Endothelial cell of umbilical vein (primary cell): ENCODE measurements around the gene PLEKHG7. TPM values are rescaled to one million over a fixed set of nuclear protein-coding genes. Genes with fewer than 3 reads are reported as not detected.

Experiments used
- BruUV-seq: library from RNA; stranded (reverse); fragments of 400-500 nt; replicated peaks from 2 replicates; lab custom pipeline; 2021; lab: Mats Ljungman, UMichigan
- CTCF ChIA-PET: fragments of 300-600, 350-600 bp; sonication (Branson Sonifier 250); formaldehyde crosslinking; loops from one replicate; lab custom pipeline; 2021; ENCODE audit warnings: antibody characterized with exemption, inconsistent platforms; lab: Charles Lee
- POLR2A ChIA-PET: fragments of 300-600, 350-600 bp; sonication (Branson Sonifier 250); formaldehyde crosslinking; loops from one replicate; lab custom pipeline; 2021; ENCODE audit warnings: antibody characterized with exemption, inconsistent platforms; lab: Charles Lee
- DNase-seq: peaks from one replicate; pipeline ENCODE4 v3.0.0-alpha.2; 2011; ENCODE audit warnings: low read depth, low spot score
- FAIRE-seq: peaks from 2 replicates; lab custom pipeline; 2011; peaks lifted over from hg19 to GRCh38; lab: Jason Lieb, UNC
- H2AFZ ChIP-seq: 2 replicates; pipeline ENCODE4 v1.6.0; 2012; ENCODE audit warnings: low read depth, low read length, control low read depth, inconsistent platforms
- H3K27ac ChIP-seq: 2 replicates; pipeline ENCODE4 v1.5.1; 2011; ENCODE audit warnings: low read depth, mild to moderate bottlenecking, control low read depth, low read length, moderate library complexity; ENCODE audit not compliant: insufficient read depth
- H3K27me3 ChIP-seq, 2 experiments: 2 replicates each; pipeline versions ENCODE4 v1.6.0 to v1.6.1; 2011; ENCODE audit warnings: low read length in 2 of 2, mixed read lengths in 1 of 2; ENCODE audit not compliant: control insufficient read depth in 2 of 2, insufficient read depth in 2 of 2
- H3K36me3 ChIP-seq, 2 experiments: 2 replicates in 1 of 2; 3 replicates in 1 of 2; pipeline ENCODE4 v1.5.1; 2011; ENCODE audit warnings: low read length in 2 of 2, mild to moderate bottlenecking in 1 of 2, moderate library complexity in 1 of 2; ENCODE audit not compliant: control insufficient read depth in 2 of 2, insufficient read depth in 2 of 2; ENCODE audit errors: extremely low read depth in 1 of 2
- H3K4me1 ChIP-seq: 3 replicates; pipeline ENCODE4 v1.5.1; 2011; ENCODE audit warnings: mild to moderate bottlenecking, low read length; ENCODE audit not compliant: control insufficient read depth, insufficient read depth; ENCODE audit errors: extremely low read depth
- H3K4me2 ChIP-seq: 2 replicates; pipeline ENCODE4 v1.6.1; 2011; ENCODE audit warnings: low read length, control low read depth, mixed read lengths; ENCODE audit not compliant: insufficient read depth
- H3K4me3 ChIP-seq, 3 experiments: fragments of 200-600 bp in 1 of 3; sonication (generic), shearing (Covaris generic) in 1 of 3; replicated peaks in 1 of 3; 2 replicates each; pipeline ENCODE4 v1.5.1; 2011 to 2016; ENCODE audit warnings: control low read depth in 3 of 3, low read length in 3 of 3, mild to moderate bottlenecking in 2 of 3, inconsistent platforms in 1 of 3, low read depth in 1 of 3, moderate library complexity in 1 of 3; ENCODE audit not compliant: insufficient read depth in 1 of 3
- H3K79me2 ChIP-seq: 2 replicates; pipeline ENCODE4 v1.6.0; 2012; ENCODE audit warnings: low read length, inconsistent platforms; ENCODE audit not compliant: control insufficient read depth, insufficient read depth
- H3K9ac ChIP-seq: replicated peaks from 2 replicates; pipeline ENCODE3; 2011; ENCODE audit warnings: low read length, control low read depth; ENCODE audit not compliant: insufficient read depth; ENCODE audit errors: extremely low read depth
- H3K9me1 ChIP-seq: replicated peaks from 3 replicates; pipeline ENCODE4 v1.6.0; 2011; ENCODE audit warnings: mild to moderate bottlenecking, low read length; ENCODE audit not compliant: control insufficient read depth, insufficient read depth; ENCODE audit errors: extremely low read depth
- H3K9me3 ChIP-seq: replicated peaks from 2 replicates; pipeline ENCODE4 v1.5.1; 2012; ENCODE audit warnings: low read length, inconsistent platforms; ENCODE audit not compliant: control insufficient read depth, insufficient read depth
- H4K20me1 ChIP-seq: replicated peaks from 2 replicates; pipeline ENCODE3; 2011; ENCODE audit warnings: mild to moderate bottlenecking, low read length; ENCODE audit not compliant: control insufficient read depth, insufficient read depth; ENCODE audit errors: extremely low read depth
- EZH2 ChIP-seq: IDR thresholded peaks from 2 replicates; pipeline ENCODE4 v1.6.1; 2012; ENCODE audit warnings: borderline replicate concordance, low read depth, mild to moderate bottlenecking, moderate library complexity, low read length, inconsistent platforms; ENCODE audit not compliant: severe bottlenecking
- FOS ChIP-seq: IDR thresholded peaks from 2 replicates; pipeline ENCODE4 v1.6.1; 2011; ENCODE audit warnings: mild to moderate bottlenecking, low read length, moderate library complexity, borderline replicate concordance; ENCODE audit not compliant: insufficient read depth
- GATA2 ChIP-seq: IDR thresholded peaks from 2 replicates; pipeline ENCODE4 v1.7.0; 2011; ENCODE audit warnings: low read depth, mild to moderate bottlenecking, moderate library complexity, mixed read lengths, low read length; ENCODE audit not compliant: insufficient read length, insufficient read depth
- JUN ChIP-seq: IDR thresholded peaks from 2 replicates; pipeline ENCODE4 v1.6.1; 2011; ENCODE audit warnings: borderline replicate concordance, low read depth; ENCODE audit not compliant: insufficient read length, insufficient read depth
- MYC ChIP-seq: IDR thresholded peaks from one replicate; pipeline ENCODE4 v1.6.1; 2011; ENCODE audit warnings: mild to moderate bottlenecking, low read depth, low read length
- POLR2A ChIP-seq: IDR thresholded peaks from 2 replicates; pipeline ENCODE4 v1.6.1; 2012; ENCODE audit warnings: low read depth, mild to moderate bottlenecking, control low read depth, low read length
- POLR2AphosphoS5 ChIP-seq: IDR thresholded peaks from 2 replicates; pipeline ENCODE4 v1.6.1; 2012; ENCODE audit warnings: low read depth, mild to moderate bottlenecking, control low read depth, low read length, moderate library complexity; ENCODE audit not compliant: insufficient read depth
- dilution Hi-C: fragments of 300-500 bp; cut with MboI; formaldehyde crosslinking; loops from one replicate; pipeline ENCODE4 v1.15.0; 2019; ENCODE audit warnings: low sequenced_read_pairs; ENCODE audit not compliant: extremely low pct_ligation_motif_present
- intact Hi-C: fragments of 100-400 bp; cut with micrococcal nuclease; formaldehyde crosslinking; loops from one replicate; pipeline ENCODE4 v1.10.0; 2022
- polyA plus RNA-seq, 4 experiments: library from polyadenylated mRNA; depleted of rRNA in 3 of 4; stranded (reverse) in 3 of 4; unstranded in 1 of 4; fragments of >200 nt; gene quantifications; 2 replicates each; pipeline versions ENCODE4 v1.2.1 to v1.2.3, GENCODE V29; 2011 to 2012; ENCODE audit warnings: missing spikeins in 1 of 4
- total RNA-seq: library from RNA; stranded (reverse); gene quantifications from 2 replicates; pipeline ENCODE4 v1.2.3, GENCODE V29; 2021
- TF ChIP-seq, protein P1 (sequence below): IDR thresholded peaks from 2 replicates; pipeline ENCODE4 v1.6.1; 2011; ENCODE audit not compliant: insufficient read depth, insufficient read length
- TF ChIP-seq, protein P2 (sequence below), 2 donors: IDR thresholded peaks; 1 replicate in 1 of 2; 2 replicates in 1 of 2; pipeline ENCODE4 v1.5.1; 2011; ENCODE audit warnings: low read length in 2 of 2, mild to moderate bottlenecking in 2 of 2, moderate library complexity in 2 of 2, control low read depth in 1 of 2, inconsistent platforms in 1 of 2, low read depth in 1 of 2; ENCODE audit not compliant: insufficient read depth in 1 of 2; ENCODE audit errors: extremely low read depth in 1 of 2

PLEKHG7 gene
- total and polyA plus RNA-seq, 2 donors (not counting 3 experiments of a cell fraction or from before 2014, with no cell fraction given) = not detected

DNA sequence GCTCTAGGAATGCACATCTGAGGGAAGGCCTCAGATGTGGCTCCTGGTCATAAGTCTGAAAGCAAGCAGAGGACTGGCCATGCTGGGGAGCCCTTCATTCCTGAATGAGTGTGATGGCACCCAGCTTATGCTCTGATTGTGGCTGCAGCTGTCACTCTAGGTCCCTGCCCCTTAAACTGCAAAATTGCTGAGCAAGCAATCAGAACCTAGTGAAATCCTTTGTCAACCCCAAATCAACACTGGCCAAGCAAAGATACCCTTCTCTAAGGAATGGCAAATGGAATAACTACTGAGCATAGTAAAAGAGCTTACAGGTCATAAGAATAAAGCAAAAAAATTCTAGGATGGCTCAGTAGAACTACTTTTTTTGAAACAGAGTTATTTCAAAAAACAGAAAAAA is 4.3 kb upstream of the PLEKHG7 start:
- no peak overlapping the region for H2AFZ ChIP-seq
- H3K9me3 ChIP-seq = no peaks in the 10 kb centered on the region
- H3K4me2 ChIP-seq = no peak overlapping the region
- FAIRE-seq (no peak), DNase-seq (no peak)
- intact Hi-C loops (no loop called here), dilution Hi-C loops (no loop called here)
- H3K9ac ChIP-seq = no peak overlapping the region
- ChIA-PET POLR2A (no interaction called here), CTCF (no interaction called here)
- no TSS peak for BruUV-seq
- no peaks in the 10 kb centered on the region for H3K9me1 ChIP-seq
- no peaks in the 10 kb centered on the region for H4K20me1 ChIP-seq
- H3K4me1 ChIP-seq = no peaks in the 10 kb centered on the region
- no peaks in the 10 kb centered on the region for H3K36me3 ChIP-seq
- H3K27me3 ChIP-seq = peaks cover 0 to 2% of the 10 kb centered on the region in 2 experiments
- TF ChIP-seq JUN (no peak), GATA2 (no peak), MYC (no peak), EZH2 (no peak), FOS (no peak), POLR2A (no peak), POLR2AphosphoS5 (no peak)
- TF ChIP-seq, protein P1, sequence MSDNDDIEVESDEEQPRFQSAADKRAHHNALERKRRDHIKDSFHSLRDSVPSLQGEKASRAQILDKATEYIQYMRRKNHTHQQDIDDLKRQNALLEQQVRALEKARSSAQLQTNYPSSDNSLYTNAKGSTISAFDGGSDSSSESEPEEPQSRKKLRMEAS = no peak
- TF ChIP-seq, protein P2, sequence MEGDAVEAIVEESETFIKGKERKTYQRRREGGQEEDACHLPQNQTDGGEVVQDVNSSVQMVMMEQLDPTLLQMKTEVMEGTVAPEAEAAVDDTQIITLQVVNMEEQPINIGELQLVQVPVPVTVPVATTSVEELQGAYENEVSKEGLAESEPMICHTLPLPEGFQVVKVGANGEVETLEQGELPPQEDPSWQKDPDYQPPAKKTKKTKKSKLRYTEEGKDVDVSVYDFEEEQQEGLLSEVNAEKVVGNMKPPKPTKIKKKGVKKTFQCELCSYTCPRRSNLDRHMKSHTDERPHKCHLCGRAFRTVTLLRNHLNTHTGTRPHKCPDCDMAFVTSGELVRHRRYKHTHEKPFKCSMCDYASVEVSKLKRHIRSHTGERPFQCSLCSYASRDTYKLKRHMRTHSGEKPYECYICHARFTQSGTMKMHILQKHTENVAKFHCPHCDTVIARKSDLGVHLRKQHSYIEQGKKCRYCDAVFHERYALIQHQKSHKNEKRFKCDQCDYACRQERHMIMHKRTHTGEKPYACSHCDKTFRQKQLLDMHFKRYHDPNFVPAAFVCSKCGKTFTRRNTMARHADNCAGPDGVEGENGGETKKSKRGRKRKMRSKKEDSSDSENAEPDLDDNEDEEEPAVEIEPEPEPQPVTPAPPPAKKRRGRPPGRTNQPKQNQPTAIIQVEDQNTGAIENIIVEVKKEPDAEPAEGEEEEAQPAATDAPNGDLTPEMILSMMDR (IDR thresholded peaks at IDR 0.05; ENCODE audit: extremely low read depth in 1 of 2, insufficient read depth in 1 of 2, low read depth in 1 of 2, low read length in 2 of 2) = no peak
- H3K27ac ChIP-seq = no peak overlapping the region
- no peaks in the 10 kb centered on the region for H3K79me2 ChIP-seq
- no peak overlapping the region for H3K4me3 ChIP-seq
